ENCODE data around the gene IGF2R. TPM values are rescaled to one million over a fixed set of nuclear protein-coding genes. Genes with fewer than 3 reads are reported as not detected.
"Not testable (repeated sequence)": the region's sequence is repeated elsewhere in the genome, so short reads cannot be mapped to it uniquely, and the experiment has no call there.

IGF2R gene
- polyA plus RNA-seq, 5 donors, result 44.1 to 64.2 (median 52.2) TPM

- DNase-seq, result no peak
Observed at GRCh38 chr6:160092602-160093001, 123.7 kb downstream of the IGF2R start.

DNA sequence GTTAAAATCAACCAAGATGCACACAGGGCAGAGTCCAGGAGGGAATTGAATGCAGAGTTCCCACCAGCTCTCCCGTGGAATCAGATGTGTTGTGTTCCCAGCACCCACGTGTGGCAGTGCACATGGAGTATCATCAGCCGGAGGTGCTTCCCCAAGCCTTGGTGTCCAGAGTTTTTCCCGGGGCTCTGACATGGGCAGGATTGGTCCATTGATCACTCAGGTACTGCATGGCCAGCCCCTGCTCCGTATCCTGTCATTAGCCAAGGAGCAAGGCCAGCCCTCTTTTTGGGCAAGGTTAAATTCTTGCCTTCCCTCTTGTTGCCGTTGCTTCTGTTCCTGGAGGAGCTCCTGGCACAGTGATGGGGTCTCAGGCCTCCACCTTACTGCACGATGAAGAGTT lies 124.2 kb downstream of the IGF2R start:
- DNase-seq, result no peak

DNA sequence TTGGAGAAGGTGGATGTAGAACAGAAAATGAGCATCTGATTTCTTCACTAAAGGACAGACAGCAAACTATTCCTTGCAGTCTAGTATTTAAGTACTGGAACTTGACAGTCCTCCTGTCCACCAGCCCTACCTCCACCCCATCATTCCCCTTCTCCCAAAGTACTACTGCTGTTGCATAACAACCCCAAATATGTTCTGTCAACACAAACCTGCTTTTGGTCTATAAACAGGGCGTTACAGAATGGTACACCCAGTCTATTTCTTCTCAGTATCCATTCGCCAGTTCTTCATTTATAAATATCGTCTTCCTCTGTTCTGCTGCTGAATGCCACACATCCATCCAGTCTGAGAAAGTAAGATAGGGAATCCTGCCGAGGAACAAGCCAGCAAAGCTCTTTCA lies 125.1 kb downstream of the IGF2R start:
- DNase-seq, result no peak

GRCh38 chr6:160095146-160095845 lies 126.4 kb downstream of the IGF2R start:
- DNase-seq, result no peak

DNA sequence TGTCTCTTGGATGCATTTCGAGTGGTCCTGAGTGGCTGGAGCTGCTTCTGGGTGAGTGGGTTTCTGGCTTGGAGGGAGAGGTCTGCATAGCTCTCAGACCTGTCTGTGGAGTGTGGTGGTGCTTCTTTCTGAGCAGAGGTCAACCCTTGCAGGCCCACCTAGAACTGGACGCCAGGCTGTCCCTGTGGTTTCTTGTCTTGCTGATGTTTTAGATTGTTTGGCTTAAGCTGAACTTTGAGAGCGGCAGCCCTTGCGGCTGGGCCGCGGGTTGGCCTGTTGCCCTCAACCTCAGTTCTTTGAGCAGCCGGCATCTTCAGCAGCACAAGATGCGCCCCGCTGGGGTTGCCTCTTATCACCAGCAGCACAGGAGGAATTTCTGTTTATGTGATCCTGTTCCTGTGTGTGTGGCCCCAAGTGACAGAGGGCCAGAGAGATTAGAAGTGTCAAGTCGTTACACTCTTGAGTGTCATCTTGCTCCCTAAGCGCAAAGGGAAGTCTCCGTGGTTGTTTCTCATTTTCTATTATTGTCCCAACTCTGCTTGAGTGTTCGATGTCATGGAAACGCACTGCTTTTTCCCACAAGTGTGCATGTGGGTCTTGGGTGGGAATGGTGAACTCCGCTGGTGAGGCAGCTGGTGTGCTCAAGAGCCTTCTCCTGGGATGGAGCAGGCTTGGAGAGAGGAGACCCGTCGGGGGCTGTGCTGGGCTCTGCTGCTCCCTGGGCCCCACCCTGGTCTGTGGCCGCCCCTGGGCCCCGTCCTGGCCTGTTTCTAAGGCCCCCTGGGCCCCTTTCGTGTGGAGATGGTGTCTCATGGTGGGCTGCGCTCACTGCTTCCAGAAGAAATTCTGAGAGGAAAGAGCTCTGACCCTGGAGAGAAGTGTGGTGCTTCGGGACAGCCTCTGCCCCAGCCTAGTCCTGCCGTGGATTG lies 132.7 kb downstream of the IGF2R start:
- no peak for DNase-seq

GRCh38 chr6:160102399-160102798 lies 133.5 kb downstream of the IGF2R start:
- no peak for DNase-seq

DNA sequence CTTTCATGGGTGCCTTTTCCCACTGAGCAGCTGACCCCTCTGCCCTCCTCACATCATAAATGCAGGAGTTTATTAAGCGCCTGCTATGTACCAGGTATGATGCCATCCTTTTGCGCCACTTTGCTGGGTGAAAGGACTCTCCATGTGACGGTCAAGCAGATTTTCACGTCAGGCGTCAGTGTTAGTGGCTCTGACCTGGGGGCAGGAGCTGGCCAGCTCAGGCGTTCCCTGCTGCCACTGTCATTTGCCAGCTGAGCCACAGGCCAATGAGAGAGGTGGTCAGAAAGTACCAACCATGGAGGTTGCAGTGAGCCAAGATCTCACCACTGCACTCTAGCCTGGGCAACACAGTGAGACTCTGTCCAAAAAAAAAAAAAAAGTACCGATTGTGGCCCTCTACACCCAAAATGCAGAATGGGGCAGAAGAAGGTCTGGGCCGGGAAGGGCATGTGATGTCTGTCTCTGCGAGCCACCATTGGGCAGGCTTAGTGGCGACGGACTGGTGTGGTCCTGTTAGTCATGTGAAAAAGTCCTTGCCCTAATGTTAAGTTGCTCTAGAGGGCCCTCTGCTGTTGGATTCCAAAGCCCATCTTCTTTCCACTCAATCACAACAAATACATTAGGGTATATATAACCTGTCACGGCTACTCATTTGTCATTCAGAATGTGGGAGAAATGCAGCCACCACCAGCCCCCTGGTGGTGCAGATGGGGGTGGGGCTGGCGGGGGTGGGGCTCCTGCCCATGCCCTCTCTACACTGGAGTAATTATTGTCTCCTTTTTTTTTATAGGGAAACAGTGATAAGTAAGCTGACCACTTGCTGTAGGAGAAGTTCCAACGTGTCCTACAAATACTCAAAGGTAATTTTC lies 134.3 kb downstream of the IGF2R start:
- no peak for DNase-seq

GRCh38 chr6:160103825-160104100 lies 134.9 kb downstream of the IGF2R start:
- no peak for DNase-seq

GRCh38 chr6:160104821-160105517 lies 136.1 kb downstream of the IGF2R start:
- no peak for DNase-seq

GRCh38 chr6:160106010-160106409 lies 137.1 kb downstream of the IGF2R start:
- DNase-seq, result no peak

DNA sequence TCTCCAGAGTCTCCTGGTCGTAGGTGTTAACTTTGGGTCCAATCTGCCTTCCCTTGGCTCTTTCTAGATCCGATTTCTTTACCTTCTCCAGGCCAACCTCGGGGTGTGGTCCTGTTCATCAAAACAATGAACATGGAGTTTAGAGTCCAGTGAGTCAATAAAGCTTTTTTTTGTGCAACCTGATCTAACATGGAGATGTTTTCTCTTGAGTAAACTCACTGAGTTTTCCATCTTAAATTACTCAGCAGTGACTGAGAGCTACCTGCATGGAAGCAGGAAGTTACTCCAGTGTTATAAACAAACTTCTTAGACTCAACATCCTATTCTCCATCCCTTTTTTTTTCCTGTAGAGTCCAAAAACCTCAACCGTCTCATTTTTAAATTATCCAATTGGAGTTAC lies 137.8 kb downstream of the IGF2R start:
- DNase-seq, result no peak

- no peak for DNase-seq
Observed at GRCh38 chr6:160108077-160108476, 139.2 kb downstream of the IGF2R start.

GRCh38 chr6:160110586-160111123 lies 141.8 kb downstream of the IGF2R start:
- no peak for DNase-seq

DNA sequence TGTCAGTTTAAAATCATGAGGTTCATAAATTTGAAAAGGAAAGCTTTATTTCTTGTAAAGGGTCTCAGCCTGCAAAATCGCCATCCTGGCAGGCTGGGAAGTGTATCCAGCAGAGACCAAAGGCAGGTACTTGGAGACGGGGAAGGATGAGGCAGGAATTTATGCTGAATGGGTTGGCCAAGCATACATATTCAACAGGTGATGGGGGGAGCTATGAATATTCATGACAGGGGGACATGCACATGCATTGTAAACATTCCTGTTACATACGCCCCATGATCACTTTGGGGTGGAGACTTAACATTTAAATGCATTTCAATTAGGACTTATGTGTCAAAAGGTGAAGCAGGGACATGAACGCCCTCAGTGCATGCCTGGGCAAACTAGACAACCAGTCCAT lies 142.9 kb downstream of the IGF2R start:
- no peak for DNase-seq

GRCh38 chr6:160112628-160113299 lies 143.9 kb downstream of the IGF2R start:
- DNase-seq, result no peak

DNA sequence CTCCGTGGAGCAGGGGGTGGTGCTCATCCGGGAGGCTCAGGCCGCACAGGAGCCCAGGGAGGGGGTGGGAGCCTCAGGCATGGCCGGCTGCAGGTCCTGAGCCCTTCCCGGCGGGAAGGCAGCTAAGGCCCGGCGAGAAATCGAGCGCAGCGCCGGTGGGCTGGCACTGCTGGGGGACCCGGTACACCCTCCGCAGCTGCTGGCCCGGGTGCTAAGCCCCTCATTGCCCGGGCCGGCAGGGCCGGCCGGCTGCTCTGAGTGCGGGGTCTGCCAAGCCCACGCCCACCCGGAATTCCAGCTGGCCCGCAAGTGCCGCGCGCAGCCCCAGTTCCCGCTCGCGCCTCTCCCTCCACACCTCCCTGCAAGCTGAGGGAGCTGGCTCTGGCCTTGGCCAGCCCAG lies 145.7 kb downstream of the IGF2R start:
- DNase-seq, result not testable (repeated sequence)

GRCh38 chr6:160115421-160115820 lies 146.5 kb downstream of the IGF2R start:
- DNase-seq, result no peak

DNA sequence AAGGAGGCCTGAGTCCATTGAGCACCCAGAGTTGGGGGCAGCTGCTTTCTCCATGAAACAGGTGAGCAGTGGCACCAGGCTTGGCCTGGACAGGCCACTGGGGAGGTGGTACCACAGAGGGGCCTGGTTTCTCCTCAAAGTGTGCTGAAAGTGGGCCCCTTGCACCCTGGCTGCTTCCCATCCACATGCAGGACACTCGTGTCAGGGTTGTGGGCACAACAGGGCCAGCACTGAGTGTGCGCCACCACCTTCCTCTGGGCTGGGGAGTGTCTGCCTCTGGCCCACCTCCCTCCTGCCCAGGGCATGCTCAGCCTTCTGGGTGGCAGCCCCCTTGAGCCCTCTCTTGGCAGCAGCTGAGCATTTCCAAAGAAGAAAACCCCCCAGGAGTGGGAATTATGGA lies 147.5 kb downstream of the IGF2R start:
- no peak for DNase-seq

- no peak for DNase-seq
Observed at GRCh38 chr6:160117137-160117536, 148.3 kb downstream of the IGF2R start.

GRCh38 chr6:160118620-160119229 lies 149.8 kb downstream of the IGF2R start:
- DNase-seq, result no peak
